H1 (cell line): ENCODE measurements around the gene CD34.

ENCODE experiments used
- ASH2L ChIP-seq: fragments of 200-600, 300-600 bp; sonication (generic); IDR thresholded peaks from one replicate; pipeline ENCODE4 v1.7.1; 2017; ENCODE audit warnings: low read length
- CEBPB ChIP-seq: IDR thresholded peaks from 2 replicates; pipeline ENCODE4 v1.6.1; 2012; ENCODE audit warnings: low read depth, low read length
- CTCF ChIP-seq, 3 experiments: IDR thresholded peaks; 1 replicate in 2 of 3; 2 replicates in 1 of 3; pipeline versions ENCODE4 v1.5.1 to v1.6.1; 2011; ENCODE audit warnings: low read length in 3 of 3, mild to moderate bottlenecking in 3 of 3, inconsistent platforms in 2 of 3, low read depth in 1 of 3, moderate library complexity in 1 of 3; ENCODE audit not compliant: insufficient read depth in 1 of 3; ENCODE audit errors: control extremely low read depth in 1 of 3
- EZH2 ChIP-seq: fragments of 200-600 bp; sonication (generic); IDR thresholded peaks from 2 replicates; pipeline ENCODE4 v1.7.1; 2012; ENCODE audit warnings: low read depth, mild to moderate bottlenecking, moderate library complexity, low read length, inconsistent platforms; ENCODE audit not compliant: severe bottlenecking
- FOSL1 ChIP-seq: IDR thresholded peaks from 2 replicates; pipeline ENCODE4 v1.6.1; 2011; ENCODE audit warnings: mild to moderate bottlenecking, low read depth, low read length, moderate library complexity; ENCODE audit not compliant: insufficient read depth
- POLR2A ChIP-seq, 2 experiments: IDR thresholded peaks; 1 replicate in 1 of 2; 2 replicates in 1 of 2; pipeline ENCODE4 v1.6.1; 2011; ENCODE audit warnings: low read depth in 2 of 2, low read length in 2 of 2, mild to moderate bottlenecking in 2 of 2; ENCODE audit errors: control extremely low read depth in 1 of 2
- SIRT6 ChIP-seq: IDR thresholded peaks from one replicate; pipeline ENCODE4 v1.7.1; 2012; ENCODE audit warnings: low read length, inconsistent platforms
- SP1 ChIP-seq: IDR thresholded peaks from 2 replicates; pipeline ENCODE4 v1.6.1; 2011; ENCODE audit warnings: low read depth, low read length
- TEAD4 ChIP-seq: IDR thresholded peaks from 2 replicates; pipeline ENCODE4 v1.6.1; 2012; ENCODE audit warnings: low read depth, low read length, inconsistent platforms, mixed read lengths
- ZNF274 ChIP-seq: IDR thresholded peaks from 2 replicates; pipeline ENCODE4 v1.7.0; 2012; ENCODE audit warnings: low read length, borderline replicate concordance; ENCODE audit errors: extremely low read depth
- TF ChIP-seq, protein P1 (sequence below): IDR thresholded peaks from 2 replicates; pipeline ENCODE4 v1.6.1; 2011; ENCODE audit warnings: low read length, improper control_type of control experiment

DNA sequence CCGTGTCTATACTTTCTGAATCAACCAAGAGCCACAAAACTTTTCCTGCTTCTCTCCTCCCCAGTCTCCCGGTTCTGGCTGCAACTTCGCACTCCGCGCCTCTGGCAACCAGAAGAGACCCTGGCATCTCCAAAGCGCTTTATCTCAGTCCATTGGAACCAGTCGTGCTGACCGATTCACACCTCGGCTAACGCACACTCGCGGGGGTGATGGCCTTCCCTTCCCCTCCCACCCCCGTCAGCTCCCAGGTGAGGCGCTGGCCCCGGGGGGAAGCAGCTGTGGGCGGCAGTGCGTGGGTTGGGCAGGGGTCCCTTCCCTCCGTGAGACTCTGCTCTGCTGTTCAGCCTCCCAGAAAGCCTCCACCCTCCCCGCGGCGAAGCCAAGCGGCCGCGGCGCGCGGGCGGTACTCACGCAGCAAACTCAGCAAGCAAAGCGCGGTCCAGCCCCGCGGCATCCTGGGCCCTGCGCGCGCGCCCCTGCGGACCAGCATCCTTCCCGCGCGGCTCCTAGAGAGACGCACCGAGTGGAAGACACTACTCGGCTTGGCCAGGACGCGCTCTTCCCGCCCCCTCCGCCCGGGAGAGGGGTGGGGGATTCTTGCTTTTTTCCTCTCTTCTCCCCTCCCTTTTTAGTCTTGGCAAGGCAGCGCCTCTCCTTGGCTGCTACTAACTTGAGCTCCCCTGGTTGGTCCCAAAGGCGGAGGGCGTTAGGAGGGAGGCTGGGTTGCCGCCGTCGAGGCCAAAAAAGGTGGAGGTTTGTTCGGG is at the start of gene CD34:
- TF ChIP-seq CEBPB (no peak), TEAD4 (no peak), CTCF (IDR thresholded peaks at IDR 0.05; ENCODE audit: control extremely low read depth in 1 of 3, insufficient read depth in 1 of 3, low read depth in 1 of 3, low read length in 3 of 3) (no peak), POLR2A (IDR thresholded peaks at IDR 0.05; ENCODE audit: control extremely low read depth in 1 of 2, low read depth in 2 of 2, low read length in 2 of 2) (no peak), FOSL1 (no peak), SIRT6 (no peak), SP1 (no peak), ZNF274 (no peak), EZH2 (peak; percentile 62), ASH2L (peak; percentile 41)
- TF ChIP-seq, protein P1, sequence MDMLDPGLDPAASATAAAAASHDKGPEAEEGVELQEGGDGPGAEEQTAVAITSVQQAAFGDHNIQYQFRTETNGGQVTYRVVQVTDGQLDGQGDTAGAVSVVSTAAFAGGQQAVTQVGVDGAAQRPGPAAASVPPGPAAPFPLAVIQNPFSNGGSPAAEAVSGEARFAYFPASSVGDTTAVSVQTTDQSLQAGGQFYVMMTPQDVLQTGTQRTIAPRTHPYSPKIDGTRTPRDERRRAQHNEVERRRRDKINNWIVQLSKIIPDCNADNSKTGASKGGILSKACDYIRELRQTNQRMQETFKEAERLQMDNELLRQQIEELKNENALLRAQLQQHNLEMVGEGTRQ = no peak
